ENCODE data around the gene ELMO1.

DNA sequence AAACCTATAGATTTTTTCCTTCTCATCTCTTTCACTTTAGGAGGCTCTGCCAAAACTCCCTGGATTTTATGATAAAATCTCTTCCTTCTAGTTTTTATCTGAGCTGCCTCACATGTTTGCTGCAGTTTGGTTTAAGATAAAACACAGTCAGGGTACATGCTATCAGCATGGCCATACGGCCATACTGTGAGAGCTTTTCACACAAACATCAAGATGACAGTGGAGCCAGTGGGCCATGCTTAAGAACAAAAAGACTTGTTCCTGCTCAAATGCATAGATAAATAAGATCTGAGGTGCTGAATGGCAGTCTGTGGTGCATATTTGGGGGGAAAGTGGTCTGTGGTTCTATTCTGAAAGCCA lies 91.0 kb downstream of the ELMO1 start:
- no peak for TF ChIP-seq POLR2AphosphoS5 (IDR thresholded peaks at IDR 0.05; ENCODE audit: low read depth, low read length)
- no peak for TF ChIP-seq POLR2A (IDR thresholded peaks at IDR 0.05; ENCODE audit: low read depth, low read length)

Data from GM12892 (cell line).